ENCODE results near the gene MXI1.

GRCh38 chr10:110160522-110160921 lies 46.9 kb upstream of the MXI1 start:
- TF ChIP-seq CTCF (conservative IDR thresholded peaks at IDR 0.05) (no peak), ZFX (IDR thresholded peaks at IDR 0.05) (no peak)
